ES-I3 (cell line): ENCODE measurements around the gene INHBB.
A peak's percentile ranks its signal among the peaks of the same experiment; 100 is the strongest.
"Not testable (repeated sequence)": the region's sequence is repeated elsewhere in the genome, so short reads cannot be mapped to it uniquely, and the experiment has no call there.

ENCODE experiments used
- H3K36me3 ChIP-seq: 2 replicates; pipeline ENCODE4 v1.6.1; 2013; ENCODE audit warnings: mild to moderate bottlenecking, low read length, control low read depth, moderate library complexity; ENCODE audit not compliant: insufficient read depth
- H3K4me1 ChIP-seq: 2 replicates; pipeline ENCODE4 v1.6.1; 2013; ENCODE audit warnings: mild to moderate bottlenecking, control low read depth, low read length; ENCODE audit not compliant: insufficient read depth
- H3K9ac ChIP-seq: 2 replicates; pipeline ENCODE4 v1.6.1; 2013; ENCODE audit warnings: low read depth, mild to moderate bottlenecking, low read length, moderate library complexity
- H3K9me3 ChIP-seq: 2 replicates; pipeline ENCODE4 v1.6.1; 2013; ENCODE audit warnings: mild to moderate bottlenecking, low read length, moderate library complexity; ENCODE audit not compliant: control insufficient read depth, insufficient read depth

Gene INHBB

GRCh38 chr2:120346026-120346666, at the start of gene INHBB:
TSS of gene INHBB (plus strand) at chr2:120346136. CDS start at chr2:120346189, 53 bp downstream.
- Histone ChIP-seq H3K9me3 (no peaks in the 10 kb centered on the region), H3K9ac (peak within 1 kb of the TSS; percentile 51), H3K4me1 (peaks cover 7% of the 10 kb centered on the region), H3K36me3 (no peaks in the 10 kb centered on the region)

- H3K9me3 ChIP-seq = no peaks in the 10 kb centered on the region
- no peak overlapping the region for H3K9ac ChIP-seq
- H3K36me3 ChIP-seq = no peaks in the 10 kb centered on the region; the same call in 1 of the 2 replicates
- peaks cover 5% of the 10 kb centered on the region; the same call in 1 of the 2 replicates for H3K4me1 ChIP-seq
Observed at GRCh38 chr2:120298173-120298835, 47.6 kb upstream of the INHBB start.

GRCh38 chr2:120299004-120299403, 46.9 kb upstream of the INHBB start:
- H3K9me3 ChIP-seq = no peaks in the 10 kb centered on the region
- H3K4me1 ChIP-seq = no peaks in the 10 kb centered on the region
- H3K9ac ChIP-seq = no peak overlapping the region
- no peaks in the 10 kb centered on the region; the same call in 1 of the 2 replicates for H3K36me3 ChIP-seq

- H3K9me3 ChIP-seq = no peaks in the 10 kb centered on the region
- H3K36me3 ChIP-seq = no peaks in the 10 kb centered on the region; the same call in 1 of the 2 replicates
- no peaks in the 10 kb centered on the region for H3K4me1 ChIP-seq
- no peak overlapping the region for H3K9ac ChIP-seq
Observed at GRCh38 chr2:120299561-120299960, 46.4 kb upstream of the INHBB start.

- H3K36me3 ChIP-seq = no peaks in the 10 kb centered on the region; the same call in none of the 2 replicates
Observed at GRCh38 chr2:120300385-120300784, 45.6 kb upstream of the INHBB start.

GRCh38 chr2:120301284-120301683, 44.7 kb upstream of the INHBB start:
- H3K9ac ChIP-seq = no peak overlapping the region
- no peaks in the 10 kb centered on the region for H3K9me3 ChIP-seq
- H3K4me1 ChIP-seq = no peaks in the 10 kb centered on the region
- peaks cover 4% of the 10 kb centered on the region for H3K36me3 ChIP-seq

More at GRCh38 chr2:120300385-120300784, 45.6 kb upstream of the INHBB start:
- no peak overlapping the region for H3K9ac ChIP-seq
- no peaks in the 10 kb centered on the region for H3K4me1 ChIP-seq
- no peaks in the 10 kb centered on the region for H3K9me3 ChIP-seq

GRCh38 chr2:120302301-120302700, 43.6 kb upstream of the INHBB start:
- Histone ChIP-seq H3K4me1 (no peaks in the 10 kb centered on the region), H3K9me3 (no peaks in the 10 kb centered on the region), H3K36me3 (peaks cover 4% of the 10 kb centered on the region), H3K9ac (no peak overlapping the region)

- Histone ChIP-seq H3K4me1 (no peaks in the 10 kb centered on the region), H3K9me3 (no peaks in the 10 kb centered on the region), H3K36me3 (peaks cover 4% of the 10 kb centered on the region; the same call in 1 of the 2 replicates), H3K9ac (no peak overlapping the region)
Observed at GRCh38 chr2:120303177-120303576, 42.8 kb upstream of the INHBB start.

GRCh38 chr2:120305296-120305695, 40.6 kb upstream of the INHBB start:
- Histone ChIP-seq H3K36me3 (peaks cover 4% of the 10 kb centered on the region; the same call in 1 of the 2 replicates), H3K9ac (no peak overlapping the region), H3K4me1 (0 out of 2 replicates have a peak, but pooled peaks cover 2% of the 10 kb centered on the region), H3K9me3 (no peaks in the 10 kb centered on the region)

- H3K36me3 ChIP-seq = peaks cover 4% of the 10 kb centered on the region; the same call in 1 of the 2 replicates
- no peak overlapping the region for H3K9ac ChIP-seq
- H3K9me3 ChIP-seq = no peaks in the 10 kb centered on the region
- H3K4me1 ChIP-seq = 0 out of 2 replicates have a peak, but pooled peaks cover 4% of the 10 kb centered on the region
Observed at GRCh38 chr2:120305937-120306490, 39.9 kb upstream of the INHBB start.

GRCh38 chr2:120307482-120307881, 38.5 kb upstream of the INHBB start:
- H3K9me3 ChIP-seq = no peaks in the 10 kb centered on the region
- peaks cover 4% of the 10 kb centered on the region; the same call in 1 of the 2 replicates for H3K36me3 ChIP-seq
- no peak overlapping the region for H3K9ac ChIP-seq
- 0 out of 2 replicates have a peak, but pooled peaks cover 4% of the 10 kb centered on the region for H3K4me1 ChIP-seq

- Histone ChIP-seq H3K9ac (no peak overlapping the region), H3K36me3 (peaks cover 4% of the 10 kb centered on the region; the same call in 1 of the 2 replicates)
Observed at GRCh38 chr2:120308038-120308910, 37.7 kb upstream of the INHBB start.

GRCh38 chr2:120310136-120310535, 35.8 kb upstream of the INHBB start:
- no peak overlapping the region for H3K9ac ChIP-seq
- no peaks in the 10 kb centered on the region for H3K9me3 ChIP-seq
- H3K36me3 ChIP-seq = peaks cover 4% of the 10 kb centered on the region; the same call in 1 of the 2 replicates
- 0 out of 2 replicates have a peak, but pooled peaks cover 4% of the 10 kb centered on the region for H3K4me1 ChIP-seq

More at GRCh38 chr2:120308038-120308910, 37.7 kb upstream of the INHBB start:
- no peaks in the 10 kb centered on the region for H3K9me3 ChIP-seq
- H3K4me1 ChIP-seq = 0 out of 2 replicates have a peak, but pooled peaks cover 4% of the 10 kb centered on the region

- not testable (repeated sequence) for H3K9me3 ChIP-seq, H3K36me3 ChIP-seq, H3K9ac ChIP-seq, H3K4me1 ChIP-seq
Observed at GRCh38 chr2:120310841-120311240, 35.1 kb upstream of the INHBB start.
